ENCODE data around the gene MAPK6.

- TF ChIP-seq EP300 (IDR thresholded peaks at IDR 0.05), result no peak
- TF ChIP-seq, protein P1, sequence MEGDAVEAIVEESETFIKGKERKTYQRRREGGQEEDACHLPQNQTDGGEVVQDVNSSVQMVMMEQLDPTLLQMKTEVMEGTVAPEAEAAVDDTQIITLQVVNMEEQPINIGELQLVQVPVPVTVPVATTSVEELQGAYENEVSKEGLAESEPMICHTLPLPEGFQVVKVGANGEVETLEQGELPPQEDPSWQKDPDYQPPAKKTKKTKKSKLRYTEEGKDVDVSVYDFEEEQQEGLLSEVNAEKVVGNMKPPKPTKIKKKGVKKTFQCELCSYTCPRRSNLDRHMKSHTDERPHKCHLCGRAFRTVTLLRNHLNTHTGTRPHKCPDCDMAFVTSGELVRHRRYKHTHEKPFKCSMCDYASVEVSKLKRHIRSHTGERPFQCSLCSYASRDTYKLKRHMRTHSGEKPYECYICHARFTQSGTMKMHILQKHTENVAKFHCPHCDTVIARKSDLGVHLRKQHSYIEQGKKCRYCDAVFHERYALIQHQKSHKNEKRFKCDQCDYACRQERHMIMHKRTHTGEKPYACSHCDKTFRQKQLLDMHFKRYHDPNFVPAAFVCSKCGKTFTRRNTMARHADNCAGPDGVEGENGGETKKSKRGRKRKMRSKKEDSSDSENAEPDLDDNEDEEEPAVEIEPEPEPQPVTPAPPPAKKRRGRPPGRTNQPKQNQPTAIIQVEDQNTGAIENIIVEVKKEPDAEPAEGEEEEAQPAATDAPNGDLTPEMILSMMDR (IDR thresholded peaks at IDR 0.05), result no peak
Measured at GRCh38 chr15:52008359-52008697, 10.7 kb upstream of the MAPK6 start.
